ENCODE results near the gene ADAM19.

ADAM19 gene

DNA sequence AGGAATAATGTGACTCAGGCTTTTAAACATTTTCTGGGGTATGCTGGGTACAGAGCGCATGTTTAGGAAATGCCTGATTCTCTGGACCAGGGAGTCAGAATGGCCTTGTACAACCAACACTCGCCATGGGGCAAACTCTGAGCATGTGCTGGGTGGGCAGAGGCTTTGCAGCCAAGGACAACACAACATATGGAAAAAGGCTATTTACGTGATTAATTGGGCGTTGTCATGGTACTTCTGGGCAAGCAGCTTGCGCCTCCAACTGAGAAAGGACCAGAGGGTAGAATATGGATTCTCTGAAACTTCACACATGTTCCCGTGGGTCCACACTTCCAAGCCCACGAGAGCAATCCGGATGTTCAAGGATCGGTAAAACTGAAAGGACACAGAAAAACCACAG lies 66.5 kb downstream of the ADAM19 start:
- Histone ChIP-seq H3K9me3 (ENCODE audit: control insufficient read depth in 1 of 2, low read length in 2 of 2) (no peaks in the 10 kb centered on the region), H3K4me1 (ENCODE audit: control insufficient read depth in 1 of 2, insufficient read depth in 2 of 2, low read length in 2 of 2) (peaks cover 13 to 23% of the 10 kb centered on the region in 2 donors), H3K27ac (ENCODE audit: low read depth, low read length) (no peak overlapping the region), H3K9ac (ENCODE audit: low read depth in 1 of 2, low read length in 2 of 2) (no peak overlapping the region), H3K36me3 (ENCODE audit: control insufficient read depth in 1 of 2, insufficient read depth in 2 of 2, low read length in 2 of 2) (peaks cover 14 to 20% of the 10 kb centered on the region in 2 donors), H3K27me3 (ENCODE audit: control insufficient read depth in 1 of 2, insufficient read depth in 2 of 2, low read length in 2 of 2) (no peaks in the 10 kb centered on the region), H3K4me3 (ENCODE audit: low read depth in 1 of 2, low read length in 2 of 2) (no peak overlapping the region)

DNA sequence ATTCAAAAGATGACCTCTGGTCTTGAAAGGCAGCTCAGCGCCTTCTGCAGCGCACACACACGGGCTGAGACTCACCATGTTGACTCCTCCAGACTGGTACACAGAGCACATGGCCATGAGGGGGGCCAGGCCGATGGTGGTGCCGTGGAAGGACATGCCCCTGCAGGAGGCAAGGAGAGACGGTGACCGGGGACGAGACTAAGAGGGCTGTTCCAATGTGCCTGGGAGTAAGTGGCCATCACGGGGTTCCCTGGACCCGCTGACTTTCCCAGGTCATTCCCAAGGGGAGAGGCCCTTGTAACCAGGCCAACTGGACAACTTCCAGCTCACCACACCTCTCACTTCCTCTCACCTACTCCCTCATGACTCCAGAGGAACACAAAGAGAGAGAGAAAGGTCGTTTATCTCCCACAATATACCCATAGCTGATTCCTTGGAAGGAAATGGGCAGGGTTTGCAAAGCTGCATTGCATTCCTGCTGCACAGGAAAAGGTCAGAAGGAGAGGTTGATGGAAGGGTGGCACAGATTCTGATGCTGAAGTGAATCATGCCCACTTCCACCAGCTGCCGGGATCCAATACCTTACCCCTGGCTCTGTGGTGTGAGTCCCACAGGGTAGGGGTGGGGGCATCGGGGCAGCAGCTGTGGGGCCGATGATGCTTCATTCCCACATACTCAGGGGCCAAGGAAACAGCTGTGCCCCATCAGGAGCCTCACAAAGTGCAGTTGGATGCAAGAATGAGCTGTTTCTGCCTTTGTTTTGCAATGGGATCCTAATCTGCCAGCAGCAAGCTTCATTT lies 68.4 kb downstream of the ADAM19 start:
- peaks cover 6 to 10% of the 10 kb centered on the region in 2 donors for H3K36me3 ChIP-seq (ENCODE audit: control insufficient read depth in 1 of 2, insufficient read depth in 2 of 2, low read length in 2 of 2)
- H3K27ac ChIP-seq (ENCODE audit: low read depth, low read length): no peak overlapping the region
- H3K4me1 ChIP-seq (ENCODE audit: control insufficient read depth in 1 of 2, insufficient read depth in 2 of 2, low read length in 2 of 2): peaks cover 13 to 22% of the 10 kb centered on the region in 2 donors

DNA sequence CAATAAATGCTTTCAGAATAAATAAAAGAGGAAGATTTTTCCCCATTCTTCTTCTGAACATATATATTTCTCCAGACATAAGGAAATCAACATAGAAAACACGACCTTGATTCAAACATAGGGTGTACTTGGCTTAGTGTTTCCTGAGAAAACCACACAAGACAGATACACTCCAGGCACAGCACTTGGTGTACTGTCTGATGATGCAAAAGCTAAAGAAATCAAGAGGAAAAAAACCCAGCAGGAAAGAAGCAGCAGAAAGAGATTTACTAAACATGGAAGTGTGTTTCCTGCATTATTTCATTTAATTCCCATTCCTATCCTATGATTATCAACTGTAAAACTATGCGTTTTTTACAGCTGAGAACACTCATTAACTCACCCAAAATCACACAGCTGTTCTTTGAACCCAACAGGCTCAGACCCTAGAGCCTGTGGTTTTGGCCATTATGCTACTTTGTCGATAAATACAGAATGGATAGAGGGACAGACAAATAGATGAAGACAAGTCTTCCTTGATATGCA lies 69.4 kb downstream of the ADAM19 start:
- H3K36me3 ChIP-seq (ENCODE audit: control insufficient read depth in 1 of 2, insufficient read depth in 2 of 2, low read length in 2 of 2): peaks cover 6 to 10% of the 10 kb centered on the region in 2 donors
- H3K4me3 ChIP-seq (ENCODE audit: low read depth in 1 of 2, low read length in 2 of 2): no peak overlapping the region
- H3K9me3 ChIP-seq (ENCODE audit: control insufficient read depth in 1 of 2, low read length in 2 of 2): no peaks in the 10 kb centered on the region
- no peak overlapping the region for H3K9ac ChIP-seq (ENCODE audit: low read depth in 1 of 2, low read length in 2 of 2)
- no peak overlapping the region for H3K27ac ChIP-seq (ENCODE audit: low read depth, low read length)
- H3K4me1 ChIP-seq (ENCODE audit: control insufficient read depth in 1 of 2, insufficient read depth in 2 of 2, low read length in 2 of 2): peaks cover 13 to 14% of the 10 kb centered on the region in 2 donors
- no peaks in the 10 kb centered on the region for H3K27me3 ChIP-seq (ENCODE audit: control insufficient read depth in 1 of 2, insufficient read depth in 2 of 2, low read length in 2 of 2)

More for the DNA sequence above, 68.4 kb downstream of the ADAM19 start:
- Histone ChIP-seq H3K9ac (ENCODE audit: low read depth in 1 of 2, low read length in 2 of 2) (no peak overlapping the region), H3K4me3 (ENCODE audit: low read depth in 1 of 2, low read length in 2 of 2) (no peak overlapping the region), H3K9me3 (ENCODE audit: control insufficient read depth in 1 of 2, low read length in 2 of 2) (no peaks in the 10 kb centered on the region), H3K27me3 (ENCODE audit: control insufficient read depth in 1 of 2, insufficient read depth in 2 of 2, low read length in 2 of 2) (no peaks in the 10 kb centered on the region)

DNA sequence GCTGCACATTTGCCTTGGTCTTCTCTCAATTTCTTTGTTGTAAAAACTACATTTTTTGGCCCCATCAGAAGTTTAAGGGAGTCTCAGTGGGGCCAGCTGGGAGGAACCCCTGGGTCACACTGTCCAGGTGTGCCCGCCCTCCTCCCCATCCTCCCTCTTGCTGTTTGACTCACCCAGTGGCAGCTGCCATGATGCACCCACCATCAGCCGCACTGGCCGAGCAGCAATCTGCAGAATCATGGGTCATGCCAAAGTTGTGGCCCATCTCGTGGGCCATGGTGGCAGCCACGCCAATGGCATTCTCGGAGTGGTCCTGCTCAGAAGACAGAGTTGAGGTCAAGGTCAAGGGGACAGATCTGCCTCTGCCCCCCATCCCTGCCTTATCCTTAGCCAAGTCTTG lies 70.1 kb downstream of the ADAM19 start:
- H3K27me3 ChIP-seq (ENCODE audit: control insufficient read depth in 1 of 2, insufficient read depth in 2 of 2, low read length in 2 of 2): no peaks in the 10 kb centered on the region
- H3K9ac ChIP-seq (ENCODE audit: low read depth in 1 of 2, low read length in 2 of 2): no peak overlapping the region
- H3K27ac ChIP-seq (ENCODE audit: low read depth, low read length): no peak overlapping the region
- no peak overlapping the region for H3K4me3 ChIP-seq (ENCODE audit: low read depth in 1 of 2, low read length in 2 of 2)
- no peaks in the 10 kb centered on the region for H3K9me3 ChIP-seq (ENCODE audit: control insufficient read depth in 1 of 2, low read length in 2 of 2)
- H3K36me3 ChIP-seq (ENCODE audit: control insufficient read depth in 1 of 2, insufficient read depth in 2 of 2, low read length in 2 of 2): peaks cover 6 to 16% of the 10 kb centered on the region in 2 donors
- peaks cover 11 to 13% of the 10 kb centered on the region in 2 donors for H3K4me1 ChIP-seq (ENCODE audit: control insufficient read depth in 1 of 2, insufficient read depth in 2 of 2, low read length in 2 of 2)

DNA sequence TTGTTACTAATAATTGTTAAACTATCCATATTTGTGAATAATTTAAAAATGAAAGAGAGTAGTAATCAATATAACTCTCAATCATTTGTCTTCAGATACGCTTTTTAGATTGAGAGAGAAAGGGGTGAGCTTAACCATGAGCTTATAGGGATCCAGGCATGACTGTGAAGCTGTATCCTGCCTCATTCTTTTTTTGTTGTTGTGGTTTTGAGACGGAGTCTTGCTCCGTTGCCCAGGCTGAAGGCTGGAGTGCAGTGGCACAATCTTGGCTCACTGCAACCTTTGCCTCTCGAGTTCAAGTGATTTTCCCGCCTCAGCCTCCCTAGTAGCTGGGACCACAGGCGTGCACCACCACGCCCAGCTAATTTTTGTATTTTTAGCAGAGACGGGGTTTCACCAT lies 71.5 kb downstream of the ADAM19 start:
- Histone ChIP-seq H3K27me3 (ENCODE audit: control insufficient read depth in 1 of 2, insufficient read depth in 2 of 2, low read length in 2 of 2) (no peaks in the 10 kb centered on the region), H3K9me3 (ENCODE audit: control insufficient read depth in 1 of 2, low read length in 2 of 2) (no peaks in the 10 kb centered on the region), H3K9ac (ENCODE audit: low read depth in 1 of 2, low read length in 2 of 2) (no peak overlapping the region), H3K4me1 (ENCODE audit: control insufficient read depth in 1 of 2, insufficient read depth in 2 of 2, low read length in 2 of 2) (peaks cover 11 to 13% of the 10 kb centered on the region in 2 donors), H3K27ac (ENCODE audit: low read depth, low read length) (no peak overlapping the region), H3K4me3 (ENCODE audit: low read depth in 1 of 2, low read length in 2 of 2) (no peak overlapping the region), H3K36me3 (ENCODE audit: control insufficient read depth in 1 of 2, insufficient read depth in 2 of 2, low read length in 2 of 2) (peaks cover 5 to 18% of the 10 kb centered on the region in 2 donors)

DNA sequence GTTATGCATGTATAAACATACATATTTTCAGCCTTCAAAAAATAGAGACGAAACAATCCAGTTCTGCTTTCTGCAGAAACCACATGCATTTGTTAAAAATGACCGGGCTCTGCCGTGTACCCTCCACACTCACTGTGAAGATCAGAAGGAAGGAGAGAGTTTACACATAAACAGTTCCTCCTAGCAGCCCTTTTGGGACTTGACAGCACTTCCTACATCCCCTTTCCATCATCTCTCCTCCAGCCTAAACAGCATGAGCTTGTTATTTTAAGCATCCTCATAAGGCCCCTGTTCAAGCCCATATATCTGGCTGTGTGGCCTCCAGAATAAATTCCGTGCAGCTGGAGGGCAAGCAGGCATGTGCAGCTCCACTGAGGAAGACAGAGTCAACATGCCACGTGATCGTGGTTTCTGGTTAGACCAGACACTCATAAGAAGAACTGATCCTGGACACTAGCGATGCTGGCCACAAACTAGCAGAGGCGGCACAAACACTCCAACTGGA lies 73.4 kb downstream of the ADAM19 start:
- peaks cover 4% of the 10 kb centered on the region in 2 donors for H3K4me1 ChIP-seq (ENCODE audit: control insufficient read depth in 1 of 2, insufficient read depth in 2 of 2, low read length in 2 of 2)
- no peak overlapping the region for H3K9ac ChIP-seq (ENCODE audit: low read depth in 1 of 2, low read length in 2 of 2)
- no peaks in the 10 kb centered on the region for H3K27me3 ChIP-seq (ENCODE audit: control insufficient read depth in 1 of 2, insufficient read depth in 2 of 2, low read length in 2 of 2)
- H3K27ac ChIP-seq (ENCODE audit: low read depth, low read length): no peak overlapping the region
- H3K36me3 ChIP-seq (ENCODE audit: control insufficient read depth in 1 of 2, insufficient read depth in 2 of 2, low read length in 2 of 2): peaks cover 2 to 13% of the 10 kb centered on the region in 2 donors
- no peaks in the 10 kb centered on the region for H3K9me3 ChIP-seq (ENCODE audit: control insufficient read depth in 1 of 2, low read length in 2 of 2)
- no peak overlapping the region for H3K4me3 ChIP-seq (ENCODE audit: low read depth in 1 of 2, low read length in 2 of 2)

DNA sequence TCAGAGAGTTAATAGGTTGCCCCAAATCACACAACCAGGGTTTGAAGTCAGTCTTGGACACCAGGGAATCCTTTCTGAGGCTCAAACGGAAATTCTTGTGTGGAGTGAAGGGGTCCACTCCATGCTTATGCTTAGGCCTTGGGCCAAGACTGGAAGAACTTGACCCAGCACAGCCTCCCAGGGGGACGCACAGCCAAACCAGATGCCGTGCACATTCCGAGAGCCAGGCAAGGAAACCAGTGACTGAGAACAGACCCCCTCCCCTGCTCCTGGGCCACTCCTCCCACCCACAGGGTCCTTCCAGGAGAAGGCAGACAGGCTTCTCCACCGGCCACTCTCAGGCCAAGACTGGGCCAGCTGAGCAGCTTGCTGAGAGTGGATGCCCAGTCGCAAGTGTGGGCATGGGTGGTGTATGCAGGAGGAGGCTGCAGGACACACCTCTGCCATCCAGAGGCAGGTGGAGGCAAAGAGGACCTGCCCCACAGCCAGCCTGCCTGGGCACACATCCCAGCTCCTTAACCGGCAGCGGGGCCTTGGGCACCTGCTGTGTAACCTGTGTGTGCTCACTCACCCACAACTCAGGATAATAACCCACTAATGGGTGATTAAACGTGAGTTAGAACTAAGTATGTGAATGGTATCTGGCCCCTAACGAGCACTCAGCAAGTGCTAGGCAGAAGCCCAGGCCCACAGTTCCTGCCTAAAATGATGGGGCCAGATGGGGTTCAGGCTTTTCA lies 77.5 kb downstream of the ADAM19 start:
- Histone ChIP-seq H3K27me3 (ENCODE audit: control insufficient read depth in 1 of 2, insufficient read depth in 2 of 2, low read length in 2 of 2) (no peaks in the 10 kb centered on the region), H3K36me3 (ENCODE audit: control insufficient read depth in 1 of 2, insufficient read depth in 2 of 2, low read length in 2 of 2) (peaks cover 5 to 26% of the 10 kb centered on the region in 2 donors), H3K9ac (ENCODE audit: low read depth in 1 of 2, low read length in 2 of 2) (no peak overlapping the region), H3K27ac (ENCODE audit: low read depth, low read length) (no peak overlapping the region), H3K4me1 (ENCODE audit: control insufficient read depth in 1 of 2, insufficient read depth in 2 of 2, low read length in 2 of 2) (no peaks in the 10 kb centered on the region), H3K4me3 (ENCODE audit: low read depth in 1 of 2, low read length in 2 of 2) (no peak overlapping the region), H3K9me3 (ENCODE audit: control insufficient read depth in 1 of 2, low read length in 2 of 2) (no peaks in the 10 kb centered on the region)

DNA sequence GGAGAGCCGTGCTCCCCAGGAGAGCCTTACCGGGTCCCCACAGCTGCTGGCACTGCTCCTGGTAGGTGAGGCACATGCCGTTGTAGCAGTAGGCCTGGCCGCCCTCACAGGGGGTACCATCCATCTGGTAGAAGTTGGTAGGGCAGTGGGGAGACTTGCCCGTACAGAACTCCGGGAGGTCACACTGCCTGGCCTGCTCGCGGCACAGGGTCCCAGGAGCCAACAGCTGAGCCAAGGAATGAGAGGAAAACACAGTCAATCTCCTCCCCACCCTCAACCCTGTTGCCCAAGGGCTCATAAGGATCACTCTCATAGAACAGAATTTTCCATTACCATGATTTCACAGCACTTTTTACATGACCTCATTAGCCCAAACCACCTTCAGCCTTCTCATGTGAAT lies 78.7 kb downstream of the ADAM19 start:
- Histone ChIP-seq H3K27ac (ENCODE audit: low read depth, low read length) (no peak overlapping the region), H3K36me3 (ENCODE audit: control insufficient read depth in 1 of 2, insufficient read depth in 2 of 2, low read length in 2 of 2) (peaks cover 9 to 31% of the 10 kb centered on the region in 2 donors), H3K4me3 (ENCODE audit: low read depth in 1 of 2, low read length in 2 of 2) (no peak overlapping the region), H3K9me3 (ENCODE audit: control insufficient read depth in 1 of 2, low read length in 2 of 2) (no peaks in the 10 kb centered on the region), H3K9ac (ENCODE audit: low read depth in 1 of 2, low read length in 2 of 2) (no peak overlapping the region), H3K4me1 (ENCODE audit: control insufficient read depth in 1 of 2, insufficient read depth in 2 of 2, low read length in 2 of 2) (no peaks in the 10 kb centered on the region), H3K27me3 (ENCODE audit: control insufficient read depth in 1 of 2, insufficient read depth in 2 of 2, low read length in 2 of 2) (no peaks in the 10 kb centered on the region)

DNA sequence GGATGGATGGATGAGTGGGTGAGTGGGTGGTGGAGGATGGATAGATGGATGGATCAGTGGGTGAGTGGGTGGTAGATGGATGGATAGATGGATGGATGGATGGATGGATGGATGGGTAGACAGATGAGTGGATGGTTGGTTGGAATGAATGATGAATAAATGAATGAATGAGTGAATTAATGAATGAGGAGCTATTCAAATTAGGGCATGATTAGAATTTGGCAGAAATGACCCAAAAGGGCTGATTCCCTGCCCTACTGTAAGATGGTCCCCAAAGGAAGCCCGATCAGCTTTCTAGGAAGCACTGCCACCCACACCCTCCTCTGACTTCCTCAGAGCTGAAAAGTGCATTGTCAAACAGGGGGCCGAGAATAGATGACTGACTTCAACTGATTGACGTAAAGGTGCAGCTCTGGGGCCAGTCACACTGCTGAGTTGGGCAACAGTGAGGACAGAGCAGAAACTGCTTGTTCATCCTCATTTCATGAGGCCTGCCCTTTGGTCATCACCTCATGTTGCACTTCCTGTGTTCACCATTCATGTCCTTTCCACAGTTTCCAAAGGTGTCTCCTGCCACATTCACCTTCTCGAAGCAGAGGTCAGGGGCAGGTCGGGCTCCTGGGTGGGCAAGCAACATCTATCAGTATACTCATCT lies 81.3 kb downstream of the ADAM19 start:
- peaks cover 14 to 28% of the 10 kb centered on the region in 2 donors for H3K36me3 ChIP-seq (ENCODE audit: control insufficient read depth in 1 of 2, insufficient read depth in 2 of 2, low read length in 2 of 2)
- H3K9ac ChIP-seq (ENCODE audit: low read depth in 1 of 2, low read length in 2 of 2): no peak overlapping the region
- no peaks in the 10 kb centered on the region for H3K27me3 ChIP-seq (ENCODE audit: control insufficient read depth in 1 of 2, insufficient read depth in 2 of 2, low read length in 2 of 2)
- H3K9me3 ChIP-seq (ENCODE audit: control insufficient read depth in 1 of 2, low read length in 2 of 2): no peaks in the 10 kb centered on the region
- H3K4me1 ChIP-seq (ENCODE audit: control insufficient read depth in 1 of 2, insufficient read depth in 2 of 2, low read length in 2 of 2): no peaks in the 10 kb centered on the region
- no peak overlapping the region for H3K27ac ChIP-seq (ENCODE audit: low read depth, low read length)
- no peak overlapping the region for H3K4me3 ChIP-seq (ENCODE audit: low read depth in 1 of 2, low read length in 2 of 2)
